Neural progenitor cell (in vitro differentiated cells): ENCODE data around the gene PDIA6. TPM values are rescaled to one million over a fixed set of nuclear protein-coding genes. Genes with fewer than 3 reads are reported as not detected.
"Not testable (repeated sequence)": the region's sequence is repeated elsewhere in the genome, so short reads cannot be mapped to it uniquely, and the experiment has no call there.

ENCODE experiments used
- DNase-seq: peaks from one replicate; pipeline ENCODE4 v3.0.0-alpha.2; 2016; ENCODE audit warnings: low spot score
- H2AFZ ChIP-seq: fragments of 200-600 bp; sonication (generic); replicated peaks from 2 replicates; pipeline ENCODE4 v1.6.1; 2016; ENCODE audit warnings: antibody characterized with exemption
- H3F3A ChIP-seq: fragments of 200-600 bp; sonication (generic); 2 replicates; pipeline ENCODE4 v1.6.1; 2016; ENCODE audit warnings: antibody characterized with exemption, low read depth
- H3K27ac ChIP-seq: fragments of 200-600 bp; sonication (generic); 2 replicates; pipeline ENCODE4 v1.5.1; 2016; ENCODE audit warnings: mild to moderate bottlenecking
- H3K27me3 ChIP-seq: fragments of 200-600 bp; sonication (generic); 2 replicates; pipeline ENCODE4 v1.6.1; 2016; ENCODE audit warnings: mild to moderate bottlenecking, moderate library complexity
- H3K36me3 ChIP-seq: fragments of 200-600 bp; sonication (generic); 2 replicates; pipeline ENCODE4 v1.5.1; 2016
- H3K4me1 ChIP-seq: fragments of 200-600 bp; sonication (generic); 2 replicates; pipeline ENCODE4 v1.6.1; 2016; ENCODE audit warnings: mixed run types
- H3K4me2 ChIP-seq: fragments of 200-600 bp; sonication (generic); 2 replicates; pipeline ENCODE4 v1.6.1; 2016
- H3K4me3 ChIP-seq: fragments of 200-600 bp; sonication (generic); 2 replicates; pipeline ENCODE4 v1.5.1; 2016
- H3K79me2 ChIP-seq: fragments of 200-600 bp; sonication (generic); 2 replicates; pipeline ENCODE4 v1.6.1; 2016; ENCODE audit warnings: low read depth
- H3K9ac ChIP-seq: fragments of 200-600 bp; sonication (generic); 2 replicates; pipeline ENCODE4 v1.6.1; 2016
- H3K9me3 ChIP-seq: fragments of 200-600 bp; sonication (generic); 2 replicates; pipeline ENCODE4 v1.5.1; 2016; ENCODE audit warnings: low read depth
- H4K20me1 ChIP-seq: fragments of 200-600 bp; sonication (generic); 2 replicates; pipeline ENCODE4 v1.6.1; 2016; ENCODE audit warnings: low read depth
- H3K27ac Mint-ChIP-seq: 3 replicates; pipeline ENCODE4 v1.8.0; 2021; ENCODE audit warnings: mixed read lengths
- H3K27me3 Mint-ChIP-seq: 2 replicates; pipeline ENCODE4 v1.8.0; 2022; ENCODE audit warnings: low read depth, mild to moderate bottlenecking, inconsistent platforms, moderate library complexity, mixed read lengths; ENCODE audit not compliant: insufficient read depth
- H3K36me3 Mint-ChIP-seq: 3 replicates; pipeline ENCODE4 v1.8.0; 2021; ENCODE audit warnings: mixed read lengths
- H3K4me1 Mint-ChIP-seq: 3 replicates; pipeline ENCODE4 v1.8.0; 2021; ENCODE audit warnings: mixed read lengths
- H3K4me3 Mint-ChIP-seq: 3 replicates; pipeline ENCODE4 v1.8.0; 2021; ENCODE audit warnings: mild to moderate bottlenecking, moderate library complexity, mixed read lengths
- H3K9me3 Mint-ChIP-seq: 3 replicates; pipeline ENCODE4 v1.8.0; 2020; ENCODE audit warnings: mixed read lengths
- CTCF ChIP-seq: fragments of 200-600 bp; sonication (generic); IDR thresholded peaks from 2 replicates; pipeline ENCODE4 v1.5.1; 2017; ENCODE audit warnings: antibody characterized with exemption, mild to moderate bottlenecking
- EZH2 ChIP-seq: fragments of 200-600 bp; sonication (generic); IDR thresholded peaks from 2 replicates; pipeline ENCODE4 v1.6.1; 2017; ENCODE audit warnings: antibody characterized with exemption, mild to moderate bottlenecking, moderate library complexity
- EZH2phosphoT487 ChIP-seq: fragments of 200-600 bp; sonication (generic); IDR thresholded peaks from 2 replicates; pipeline ENCODE4 v1.6.1; 2017; ENCODE audit warnings: antibody characterized with exemption
- total RNA-seq: library from RNA; depleted of rRNA; stranded (reverse); fragments of >200 nt; gene quantifications from 2 replicates; pipeline ENCODE4 v1.2.3, GENCODE V29; 2015; ENCODE audit warnings: low replicate concordance

PDIA6 gene
- total RNA-seq, 1 donor from 2014 or later, result 381 TPM

GRCh38 chr2:10814571-10815331 is 2.2 kb upstream of the PDIA6 start:
- Mint-ChIP-seq H3K4me3 (peak overlapping the region; percentile 74), H3K27me3 (peaks cover 6% of the 10 kb centered on the region), H3K36me3 (peaks cover 3% of the 10 kb centered on the region), H3K4me1 (peaks cover 36% of the 10 kb centered on the region), H3K27ac (peak overlapping the region; percentile 82), H3K9me3 (no peaks in the 10 kb centered on the region)
- peaks cover 26% of the 10 kb centered on the region for H3K4me1 ChIP-seq
- no peak overlapping the region for H3K4me3 ChIP-seq
- peak overlapping the region; percentile 93 for H2AFZ ChIP-seq
- no peaks in the 10 kb centered on the region for H3K27me3 ChIP-seq
- peaks cover 25% of the 10 kb centered on the region for H3K79me2 ChIP-seq
- peaks cover 18% of the 10 kb centered on the region for H3F3A ChIP-seq
- H3K36me3 ChIP-seq, result no peaks in the 10 kb centered on the region
- H4K20me1 ChIP-seq, result peaks cover 24% of the 10 kb centered on the region
- peak; percentile 24 for TF ChIP-seq CTCF
- no peak for TF ChIP-seq EZH2phosphoT487
- peak; percentile 46 for DNase-seq
- no peaks in the 10 kb centered on the region for H3K9me3 ChIP-seq
- no peak overlapping the region for H3K9ac ChIP-seq
- H3K27ac ChIP-seq, result no peak overlapping the region
- H3K4me2 ChIP-seq, result peak overlapping the region; percentile 45

GRCh38 chr2:10814142-10814541 is 1.6 kb upstream of the PDIA6 start:
- H4K20me1 ChIP-seq, result peaks cover 31% of the 10 kb centered on the region
- peaks cover 31% of the 10 kb centered on the region for H3K79me2 ChIP-seq
- H3F3A ChIP-seq, result peaks cover 18% of the 10 kb centered on the region
- Mint-ChIP-seq H3K27ac (peak overlapping the region; percentile 82), H3K9me3 (no peaks in the 10 kb centered on the region), H3K27me3 (peaks cover 6% of the 10 kb centered on the region), H3K36me3 (peaks cover 3% of the 10 kb centered on the region), H3K4me3 (peak overlapping the region; percentile 78), H3K4me1 (peaks cover 37% of the 10 kb centered on the region)
- TF ChIP-seq EZH2phosphoT487, result no peak
- no peak for TF ChIP-seq CTCF
- no peak for TF ChIP-seq EZH2
- no peak overlapping the region for H3K9ac ChIP-seq
- peak overlapping the region; percentile 45 for H3K4me2 ChIP-seq
- H2AFZ ChIP-seq, result peak overlapping the region; percentile 93
- no peaks in the 10 kb centered on the region for H3K36me3 ChIP-seq
- no peaks in the 10 kb centered on the region for H3K27me3 ChIP-seq
- H3K4me1 ChIP-seq, result peaks cover 29% of the 10 kb centered on the region
- H3K9me3 ChIP-seq, result no peaks in the 10 kb centered on the region
- H3K27ac ChIP-seq, result no peak overlapping the region
- H3K4me3 ChIP-seq, result no peak overlapping the region
- no peak for DNase-seq

GRCh38 chr2:10813163-10814138 is 866 bp upstream of the PDIA6 start:
- H3K4me2 ChIP-seq, result peak overlapping the region; percentile 74
- peaks cover 38% of the 10 kb centered on the region for H3K79me2 ChIP-seq
- H3K27ac Mint-ChIP-seq, H3K27ac ChIP-seq, H3K9me3 ChIP-seq, H3K36me3 Mint-ChIP-seq, H3K9me3 Mint-ChIP-seq, H3K27me3 Mint-ChIP-seq, H3K27me3 ChIP-seq, H3K9ac ChIP-seq, H3K36me3 ChIP-seq, DNase-seq: not testable (repeated sequence)
- peaks cover 29% of the 10 kb centered on the region for H3K4me1 ChIP-seq
- peak overlapping the region; percentile 87 for H3K4me3 Mint-ChIP-seq
- H2AFZ ChIP-seq, result peak overlapping the region; percentile 73
- H3K4me3 ChIP-seq, result peak overlapping the region; percentile 91
- H3F3A ChIP-seq, result peaks cover 18% of the 10 kb centered on the region
- H4K20me1 ChIP-seq, result peaks cover 37% of the 10 kb centered on the region
- H3K4me1 Mint-ChIP-seq, result peaks cover 38% of the 10 kb centered on the region
